SK-N-SH treated with all-trans-retinoic acid at 6 μM for 48 hours (cell line): ENCODE results near the gene KRT1.

Experiments
- ATAC-seq: fragments of 200-7000 bp; cut with Tn5 transposase; 3 replicates; pipeline ENCODE4 v1.9.1; 2020; ENCODE audit warnings: mild to moderate bottlenecking, moderate library complexity
- ARNTL ChIP-seq: fragments of 450-650 bp; formaldehyde crosslinking; IDR thresholded peaks from 2 replicates; pipeline ENCODE4 v1.5.0; 2020; ENCODE audit warnings: low read depth, mild to moderate bottlenecking, moderate library complexity, borderline replicate concordance
- BACH2 ChIP-seq: fragments of 250-450 bp; sonication (Bioruptor Pico); IDR thresholded peaks from 2 replicates; pipeline ENCODE4 v1.9.0; 2021; ENCODE audit warnings: mild to moderate bottlenecking, borderline replicate concordance
- CREB5 ChIP-seq: fragments of 250-450 bp; sonication (Bioruptor Pico); IDR thresholded peaks from 2 replicates; pipeline ENCODE4 v1.5.1; 2020; ENCODE audit warnings: low read depth, mild to moderate bottlenecking, moderate library complexity
- CSDC2 ChIP-seq: fragments of 250-450 bp; sonication (Bioruptor Pico); IDR thresholded peaks from 2 replicates; pipeline ENCODE4 v1.5.0; 2020; ENCODE audit warnings: mild to moderate bottlenecking, moderate library complexity
- CSRNP3 ChIP-seq: fragments of 250-450 bp; sonication (Bioruptor Pico); IDR thresholded peaks from 2 replicates; pipeline ENCODE4 v1.5.1; 2021; ENCODE audit warnings: mild to moderate bottlenecking, moderate library complexity
- ESRRG ChIP-seq: fragments of 250-450 bp; sonication (Bioruptor Pico); IDR thresholded peaks from 2 replicates; pipeline ENCODE4 v1.6.1; 2021; ENCODE audit warnings: mild to moderate bottlenecking
- GLIS3 ChIP-seq: fragments of 250-450 bp; sonication (Bioruptor Pico); IDR thresholded peaks from 2 replicates; pipeline ENCODE4 v1.5.0; 2020; ENCODE audit warnings: mild to moderate bottlenecking, moderate library complexity
- ISL1 ChIP-seq: fragments of 250-450 bp; sonication (Bioruptor Pico); IDR thresholded peaks from 2 replicates; pipeline ENCODE4 v2.1.2; 2022; ENCODE audit warnings: mild to moderate bottlenecking, moderate library complexity
- OSR1 ChIP-seq: fragments of 250-450 bp; sonication (Bioruptor Pico); IDR thresholded peaks from 2 replicates; pipeline ENCODE4 v1.8.0; 2022; ENCODE audit warnings: moderate library complexity, mild to moderate bottlenecking, inconsistent platforms
- PATZ1 ChIP-seq: fragments of 250-450 bp; sonication (Bioruptor Pico); IDR thresholded peaks from 2 replicates; pipeline ENCODE4 v1.8.0; 2020; ENCODE audit warnings: mild to moderate bottlenecking, moderate library complexity, borderline replicate concordance
- POU6F1 ChIP-seq: fragments of 250-450 bp; sonication (Bioruptor Pico); IDR thresholded peaks from 2 replicates; pipeline ENCODE4 v1.8.0; 2021; ENCODE audit warnings: low read depth, mild to moderate bottlenecking, moderate library complexity, borderline replicate concordance
- PPARA ChIP-seq: fragments of 250-450 bp; sonication (Bioruptor Pico); IDR thresholded peaks from 2 replicates; pipeline ENCODE4 v1.5.0; 2020; ENCODE audit warnings: mild to moderate bottlenecking, borderline replicate concordance
- RARB ChIP-seq: fragments of 250-450 bp; sonication (Bioruptor Pico); IDR thresholded peaks from 2 replicates; pipeline ENCODE4 v1.8.0; 2021; ENCODE audit warnings: mild to moderate bottlenecking, moderate library complexity
- SNAI2 ChIP-seq: fragments of 250-450 bp; sonication (Bioruptor Pico); IDR thresholded peaks from 2 replicates; pipeline ENCODE4 v1.5.0; 2020; ENCODE audit warnings: mild to moderate bottlenecking, moderate library complexity
- TCF4 ChIP-seq: fragments of 250-450 bp; sonication (Bioruptor Pico); IDR thresholded peaks from 2 replicates; pipeline ENCODE4 v1.8.0; 2021; ENCODE audit warnings: mild to moderate bottlenecking, moderate library complexity, borderline replicate concordance
- TOX ChIP-seq: fragments of 250-450 bp; sonication (Bioruptor Pico); IDR thresholded peaks from 2 replicates; pipeline ENCODE4 v1.8.0; 2021; ENCODE audit warnings: mild to moderate bottlenecking, moderate library complexity, borderline replicate concordance
- TSHZ2 ChIP-seq: fragments of 250-450 bp; sonication (Bioruptor Pico); IDR thresholded peaks from 2 replicates; pipeline ENCODE4 v1.5.0; 2020; ENCODE audit warnings: mild to moderate bottlenecking, moderate library complexity
- ZC3H10 ChIP-seq: fragments of 250-450 bp; sonication (Bioruptor Pico); IDR thresholded peaks from 2 replicates; pipeline ENCODE4 v1.5.1; 2021; ENCODE audit warnings: mild to moderate bottlenecking, moderate library complexity
- ZFP3 ChIP-seq: fragments of 250-450 bp; sonication (Bioruptor Pico); IDR thresholded peaks from 2 replicates; pipeline ENCODE4 v1.5.0; 2020; ENCODE audit warnings: mild to moderate bottlenecking, moderate library complexity
- ZFP30 ChIP-seq: fragments of 450-650 bp; formaldehyde crosslinking; IDR thresholded peaks from 2 replicates; pipeline ENCODE4 v1.5.0; 2022; ENCODE audit warnings: mild to moderate bottlenecking, moderate library complexity
- ZNF565 ChIP-seq: fragments of 450-650 bp; formaldehyde crosslinking; conservative IDR thresholded peaks from 2 replicates; pipeline ENCODE4 v1.5.0; 2020; ENCODE audit warnings: low read depth, mild to moderate bottlenecking, moderate library complexity
- ZNF8 ChIP-seq: fragments of 450-650 bp; formaldehyde crosslinking; IDR thresholded peaks from 2 replicates; pipeline ENCODE4 v1.5.0; 2020; ENCODE audit warnings: mild to moderate bottlenecking, moderate library complexity

The KRT1 gene

GRCh38 chr12:52631264-52631663 lies 48.9 kb downstream of the KRT1 start:
- ATAC-seq = no peak
- no peak for TF ChIP-seq ZNF8 (CRISPR knock-in tag)
- TF ChIP-seq CSRNP3 (CRISPR knock-in tag) = no peak
- no peak for TF ChIP-seq PPARA

GRCh38 chr12:52630599-52631200 lies 49.5 kb downstream of the KRT1 start:
- ATAC-seq = no peak
- TF ChIP-seq PATZ1 (CRISPR knock-in tag) = no peak
- TF ChIP-seq SNAI2 (CRISPR knock-in tag) = no peak
- TF ChIP-seq POU6F1 (CRISPR knock-in tag) = no peak
- TF ChIP-seq PPARA = no peak
- TF ChIP-seq ZNF8 (CRISPR knock-in tag) = no peak
- no peak for TF ChIP-seq TOX (CRISPR knock-in tag)
- no peak for TF ChIP-seq ISL1 (CRISPR knock-in tag)
- TF ChIP-seq OSR1 (CRISPR knock-in tag) = no peak
- TF ChIP-seq ZFP30 = no peak
- no peak for TF ChIP-seq ESRRG (CRISPR knock-in tag)
- no peak for TF ChIP-seq CSRNP3 (CRISPR knock-in tag)
- TF ChIP-seq TSHZ2 = no peak
- TF ChIP-seq CSDC2 (CRISPR knock-in tag) = no peak
- TF ChIP-seq ARNTL = no peak
- TF ChIP-seq BACH2 (CRISPR knock-in tag) = no peak
- TF ChIP-seq ZFP3 (CRISPR knock-in tag) = no peak
- TF ChIP-seq RARB (CRISPR knock-in tag) = no peak
- TF ChIP-seq TCF4 (CRISPR knock-in tag) = no peak

- no peak for ATAC-seq
- TF ChIP-seq TCF4 (CRISPR knock-in tag) = no peak
- no peak for TF ChIP-seq CSRNP3 (CRISPR knock-in tag)
- no peak for TF ChIP-seq POU6F1 (CRISPR knock-in tag)
- TF ChIP-seq CSDC2 (CRISPR knock-in tag) = no peak
- TF ChIP-seq CREB5 (CRISPR knock-in tag) = no peak
- no peak for TF ChIP-seq ARNTL
- no peak for TF ChIP-seq OSR1 (CRISPR knock-in tag)
- TF ChIP-seq ZNF565 (CRISPR knock-in tag) = no peak
- TF ChIP-seq RARB (CRISPR knock-in tag) = no peak
- no peak for TF ChIP-seq ESRRG (CRISPR knock-in tag)
- no peak for TF ChIP-seq GLIS3
- TF ChIP-seq SNAI2 (CRISPR knock-in tag) = no peak
- no peak for TF ChIP-seq ZFP30
- no peak for TF ChIP-seq ZFP3 (CRISPR knock-in tag)
- no peak for TF ChIP-seq PPARA
- TF ChIP-seq ZC3H10 (CRISPR knock-in tag) = no peak
- TF ChIP-seq TOX (CRISPR knock-in tag) = no peak
- TF ChIP-seq ISL1 (CRISPR knock-in tag) = no peak
These were observed 50.2 kb downstream of the KRT1 start for GRCh38 chr12:52630008-52630500.
